ENCODE measurements around the gene MATN4.

- TF ChIP-seq, protein P1, sequence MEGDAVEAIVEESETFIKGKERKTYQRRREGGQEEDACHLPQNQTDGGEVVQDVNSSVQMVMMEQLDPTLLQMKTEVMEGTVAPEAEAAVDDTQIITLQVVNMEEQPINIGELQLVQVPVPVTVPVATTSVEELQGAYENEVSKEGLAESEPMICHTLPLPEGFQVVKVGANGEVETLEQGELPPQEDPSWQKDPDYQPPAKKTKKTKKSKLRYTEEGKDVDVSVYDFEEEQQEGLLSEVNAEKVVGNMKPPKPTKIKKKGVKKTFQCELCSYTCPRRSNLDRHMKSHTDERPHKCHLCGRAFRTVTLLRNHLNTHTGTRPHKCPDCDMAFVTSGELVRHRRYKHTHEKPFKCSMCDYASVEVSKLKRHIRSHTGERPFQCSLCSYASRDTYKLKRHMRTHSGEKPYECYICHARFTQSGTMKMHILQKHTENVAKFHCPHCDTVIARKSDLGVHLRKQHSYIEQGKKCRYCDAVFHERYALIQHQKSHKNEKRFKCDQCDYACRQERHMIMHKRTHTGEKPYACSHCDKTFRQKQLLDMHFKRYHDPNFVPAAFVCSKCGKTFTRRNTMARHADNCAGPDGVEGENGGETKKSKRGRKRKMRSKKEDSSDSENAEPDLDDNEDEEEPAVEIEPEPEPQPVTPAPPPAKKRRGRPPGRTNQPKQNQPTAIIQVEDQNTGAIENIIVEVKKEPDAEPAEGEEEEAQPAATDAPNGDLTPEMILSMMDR (IDR thresholded peaks at IDR 0.05), result no peak
- TF ChIP-seq POLR2A (IDR thresholded peaks at IDR 0.05), result no peak
Measured at GRCh38 chr20:45247865-45248264, 60.2 kb downstream of the MATN4 start.

Data from uterus (tissue), 2 donors.